Amniotic stem cell (primary cell): ENCODE results near the gene DPH7.
A peak's percentile ranks its signal among the peaks of the same experiment; 100 is the strongest.
"Not testable (repeated sequence)": the region's sequence is repeated elsewhere in the genome, so short reads cannot be mapped to it uniquely, and the experiment has no call there.

Experiments used
- DNase-seq: peaks from one replicate; lab custom pipeline; 2025; lab: John Stamatoyannopoulos, UW

DPH7 gene

GRCh38 chr9:137606005-137606621, 27.4 kb upstream of the DPH7 start:
- DNase-seq = no peak

GRCh38 chr9:137605121-137606004, 26.6 kb upstream of the DPH7 start, which contains the start of gene ARRDC1:
TSS of gene ARRDC1 (plus strand) at chr9:137605686. CDS start at chr9:137605718, 32 bp downstream.
- peak; percentile 96 for DNase-seq

- DNase-seq = no peak
Observed at GRCh38 chr9:137604345-137605086, 25.8 kb upstream of the DPH7 start.

GRCh38 chr9:137603879-137604278, 25.2 kb upstream of the DPH7 start:
- no peak for DNase-seq

GRCh38 chr9:137602661-137603060, 23.9 kb upstream of the DPH7 start:
- no peak for DNase-seq

- DNase-seq = no peak
Observed at GRCh38 chr9:137598943-137599342, 20.2 kb upstream of the DPH7 start.

- DNase-seq = not testable (repeated sequence)
Observed at GRCh38 chr9:137596577-137596976, 17.9 kb upstream of the DPH7 start.

GRCh38 chr9:137593176-137593575, 14.5 kb upstream of the DPH7 start:
- DNase-seq = no peak

GRCh38 chr9:137592767-137593166, 14.0 kb upstream of the DPH7 start:
- no peak for DNase-seq

- DNase-seq = peak; percentile 73
Observed at GRCh38 chr9:137590469-137591383, 12.0 kb upstream of the DPH7 start, which contains the start of gene ZMYND19. TSS of gene ZMYND19 (minus strand) at chr9:137590512. CDS start at chr9:137590263, 249 bp downstream.

GRCh38 chr9:137590123-137590468, 11.4 kb upstream of the DPH7 start:
- DNase-seq = no peak

GRCh38 chr9:137589441-137590122, 10.9 kb upstream of the DPH7 start:
- DNase-seq = no peak

GRCh38 chr9:137588891-137589290, 10.2 kb upstream of the DPH7 start:
- DNase-seq = no peak

GRCh38 chr9:137588311-137588710, 9.6 kb upstream of the DPH7 start:
- DNase-seq = no peak

- DNase-seq = no peak
Observed at GRCh38 chr9:137586854-137587253, 8.1 kb upstream of the DPH7 start.

GRCh38 chr9:137583957-137584356, 5.2 kb upstream of the DPH7 start:
- DNase-seq = no peak

- DNase-seq = no peak
Observed at GRCh38 chr9:137583347-137583746, 4.6 kb upstream of the DPH7 start.

GRCh38 chr9:137582286-137582860, 3.6 kb upstream of the DPH7 start:
- DNase-seq = no peak

GRCh38 chr9:137581361-137582285, 2.9 kb upstream of the DPH7 start:
- DNase-seq = no peak

- DNase-seq = no peak
Observed at GRCh38 chr9:137580954-137581322, 2.2 kb upstream of the DPH7 start.
